Keratinocyte (primary cell): ENCODE measurements around the gene JHY. TPM values are rescaled to one million over a fixed set of nuclear protein-coding genes. Genes with fewer than 3 reads are reported as not detected.

ENCODE experiments used
- DNase-seq: peaks from one replicate; pipeline ENCODE4 v3.0.0-alpha.2; 2011; ENCODE audit warnings: low read depth, missing footprints, low spot score
- FAIRE-seq: peaks from 2 replicates; lab custom pipeline; 2011; peaks lifted over from hg19 to GRCh38; lab: Jason Lieb, UNC
- H2AFZ ChIP-seq: 2 replicates; pipeline ENCODE4 v1.6.0; 2012; ENCODE audit warnings: low read length, control low read depth, inconsistent platforms; ENCODE audit not compliant: control insufficient read depth
- H3K27ac ChIP-seq: 2 replicates; pipeline ENCODE4 v1.5.1; 2011; ENCODE audit warnings: low read length; ENCODE audit not compliant: control insufficient read depth, insufficient read depth
- H3K27me3 ChIP-seq: 3 replicates; pipeline ENCODE4 v1.6.0; 2011; ENCODE audit warnings: low read length; ENCODE audit not compliant: control insufficient read depth, insufficient read depth; ENCODE audit errors: extremely low read depth
- H3K36me3 ChIP-seq, 2 experiments: 2 replicates in 1 of 2; 3 replicates in 1 of 2; pipeline ENCODE4 v1.5.1; 2011; ENCODE audit warnings: low read length in 2 of 2, mild to moderate bottlenecking in 1 of 2; ENCODE audit not compliant: control insufficient read depth in 2 of 2, insufficient read depth in 2 of 2; ENCODE audit errors: extremely low read depth in 1 of 2
- H3K4me1 ChIP-seq: 3 replicates; pipeline ENCODE4 v1.5.1; 2011; ENCODE audit warnings: low read length; ENCODE audit not compliant: control insufficient read depth, insufficient read depth; ENCODE audit errors: extremely low read depth
- H3K4me2 ChIP-seq: 3 replicates; pipeline ENCODE4 v1.6.0; 2011; ENCODE audit warnings: low read depth, low read length; ENCODE audit not compliant: control insufficient read depth, insufficient read depth; ENCODE audit errors: extremely low read depth
- H3K4me3 ChIP-seq, 3 experiments: fragments of 200-600 bp in 1 of 3; sonication (generic) in 1 of 3; 2 replicates in 2 of 3; 3 replicates in 1 of 3; pipeline ENCODE4 v1.5.1; 2011 to 2016; ENCODE audit warnings: low read length in 3 of 3, mild to moderate bottlenecking in 3 of 3, control low read depth in 2 of 3, inconsistent platforms in 1 of 3, low read depth in 1 of 3, mixed read lengths in 1 of 3, mixed run types in 1 of 3, moderate library complexity in 1 of 3; ENCODE audit not compliant: control insufficient read depth in 2 of 3, insufficient read depth in 2 of 3; ENCODE audit errors: extremely low read depth in 1 of 3
- H3K79me2 ChIP-seq: 2 replicates; pipeline ENCODE4 v1.6.0; 2012; ENCODE audit warnings: low read length; ENCODE audit not compliant: control insufficient read depth, insufficient read depth
- H3K9ac ChIP-seq: 3 replicates; pipeline ENCODE4 v1.6.0; 2011; ENCODE audit warnings: low read length; ENCODE audit not compliant: control insufficient read depth, insufficient read depth; ENCODE audit errors: extremely low read depth
- H3K9me1 ChIP-seq: 3 replicates; pipeline ENCODE4 v1.6.0; 2011; ENCODE audit warnings: low read length; ENCODE audit not compliant: control insufficient read depth, insufficient read depth; ENCODE audit errors: extremely low read depth
- H3K9me3 ChIP-seq: 2 replicates; pipeline ENCODE4 v1.5.1; 2012; ENCODE audit warnings: low read depth, low read length; ENCODE audit not compliant: control insufficient read depth
- H4K20me1 ChIP-seq: 3 replicates; pipeline ENCODE4 v1.6.0; 2011; ENCODE audit warnings: low read length; ENCODE audit not compliant: control insufficient read depth, insufficient read depth; ENCODE audit errors: extremely low read depth
- CTCF ChIP-seq, 3 experiments: IDR thresholded peaks in 1 of 3; conservative IDR thresholded peaks in 1 of 3; optimal IDR thresholded peaks in 1 of 3; 2 replicates in 2 of 3; 3 replicates in 1 of 3; pipeline versions ENCODE3 to v1.5.1; 2011; ENCODE audit warnings: low read length in 3 of 3, mild to moderate bottlenecking in 3 of 3, moderate library complexity in 2 of 3, control low read depth in 1 of 3, inconsistent platforms in 1 of 3; ENCODE audit not compliant: insufficient read depth in 2 of 3; ENCODE audit errors: extremely low read depth in 1 of 3
- EZH2 ChIP-seq: IDR thresholded peaks from one replicate; pipeline ENCODE4 v1.6.1; 2012; ENCODE audit warnings: inconsistent platforms, mild to moderate bottlenecking, low read length, moderate library complexity
- dilution Hi-C: fragments of 300-500 bp; cut with MboI; formaldehyde crosslinking; loops from one replicate; pipeline ENCODE4 v1.7.0; 2020; ENCODE audit warnings: low sequenced_read_pairs; ENCODE audit not compliant: extremely low pct_ligation_motif_present
- polyA plus RNA-seq, 5 experiments: library from polyadenylated mRNA; depleted of rRNA in 3 of 5; stranded (reverse) in 3 of 5; stranded (forward) in 1 of 5; unstranded in 1 of 5; fragments of >200 nt; gene quantifications; 1 replicate in 1 of 5; 2 replicates in 3 of 5; 3 replicates in 1 of 5; pipeline versions ENCODE4 v1.2.1 to v1.2.3, GENCODE V29; 2011 to 2012; ENCODE audit warnings: missing spikeins in 2 of 5, low read depth in 1 of 5, low replicate concordance in 1 of 5

JHY gene
- polyA plus RNA-seq, 1 donor (not counting 4 experiments of a cell fraction or from before 2014, with no cell fraction given): 3.9 TPM

GRCh38 chr11:122923302-122923701 lies 40.7 kb downstream of the JHY start:
- no peaks in the 10 kb centered on the region for H3K79me2 ChIP-seq
- H4K20me1 ChIP-seq: no peaks in the 10 kb centered on the region
- no peaks in the 10 kb centered on the region for H3K27me3 ChIP-seq
- no peak for TF ChIP-seq CTCF (optimal IDR thresholded peaks at IDR 0.05 in 1 of 3, IDR thresholded peaks at IDR 0.05 in 1 of 3, conservative IDR thresholded peaks at IDR 0.05 in 1 of 3; ENCODE audit: extremely low read depth in 1 of 3, insufficient read depth in 2 of 3, low read length in 3 of 3)
- no peak for TF ChIP-seq EZH2
- no peak overlapping the region for H3K4me2 ChIP-seq
- DNase-seq: no peak
- H3K4me3 ChIP-seq: no peak overlapping the region
- no peak overlapping the region for H3K27ac ChIP-seq
- no peaks in the 10 kb centered on the region for H3K36me3 ChIP-seq
- H3K9me1 ChIP-seq: no peaks in the 10 kb centered on the region
- no peak overlapping the region for H3K9ac ChIP-seq
- no peak overlapping the region for H2AFZ ChIP-seq
- no peaks in the 10 kb centered on the region for H3K4me1 ChIP-seq
- dilution Hi-C loops: no loop called here
- no peak for FAIRE-seq
- no peaks in the 10 kb centered on the region for H3K9me3 ChIP-seq

GRCh38 chr11:122931510-122931909 lies 49.0 kb downstream of the JHY start:
- H4K20me1 ChIP-seq: no peaks in the 10 kb centered on the region
- no peaks in the 10 kb centered on the region for H3K9me1 ChIP-seq
- H3K9ac ChIP-seq: no peak overlapping the region
- DNase-seq (no peak), FAIRE-seq (no peak)
- H3K27ac ChIP-seq: no peak overlapping the region
- no peaks in the 10 kb centered on the region for H3K79me2 ChIP-seq
- no peak overlapping the region for H3K4me3 ChIP-seq
- TF ChIP-seq EZH2: no peak
- TF ChIP-seq CTCF (optimal IDR thresholded peaks at IDR 0.05 in 1 of 3, IDR thresholded peaks at IDR 0.05 in 1 of 3, conservative IDR thresholded peaks at IDR 0.05 in 1 of 3; ENCODE audit: extremely low read depth in 1 of 3, insufficient read depth in 2 of 3, low read length in 3 of 3): no peak
- dilution Hi-C loops: no loop called here
- no peaks in the 10 kb centered on the region for H3K9me3 ChIP-seq
- H3K27me3 ChIP-seq: no peaks in the 10 kb centered on the region
- no peak overlapping the region for H2AFZ ChIP-seq
- no peaks in the 10 kb centered on the region for H3K36me3 ChIP-seq
- no peaks in the 10 kb centered on the region for H3K4me1 ChIP-seq
- H3K4me2 ChIP-seq: no peak overlapping the region
